Osteoblast (primary cell): Measurements from ENCODE around the gene SBNO1. TPM values are rescaled to one million over a fixed set of nuclear protein-coding genes. Genes with fewer than 3 reads are reported as not detected.

Experiments used
- DNase-seq: peaks from one replicate; pipeline ENCODE4 v3.0.0; 2011; ENCODE audit warnings: low spot score, mixed read lengths; ENCODE audit not compliant: insufficient read length; ENCODE audit errors: missing footprints
- H2AFZ ChIP-seq: 2 replicates; pipeline ENCODE4 v1.6.0; 2011; ENCODE audit warnings: mild to moderate bottlenecking, low read length
- H3K27ac ChIP-seq: 2 replicates; pipeline ENCODE4 v1.5.1; 2011; ENCODE audit warnings: mild to moderate bottlenecking, low read depth, low read length, moderate library complexity
- H3K27me3 ChIP-seq: 2 replicates; pipeline ENCODE4 v1.6.0; 2012; ENCODE audit warnings: mild to moderate bottlenecking, control low read depth, inconsistent platforms, low read length, moderate library complexity; ENCODE audit not compliant: insufficient read depth
- H3K36me3 ChIP-seq: 2 replicates; pipeline ENCODE4 v1.5.1; 2011; ENCODE audit warnings: mild to moderate bottlenecking, low read length, control low read depth, moderate library complexity; ENCODE audit not compliant: insufficient read depth
- H3K4me1 ChIP-seq: 2 replicates; pipeline ENCODE4 v1.5.1; 2011; ENCODE audit warnings: mild to moderate bottlenecking, low read length, control low read depth, moderate library complexity; ENCODE audit not compliant: insufficient read depth
- H3K4me2 ChIP-seq: 2 replicates; pipeline ENCODE4 v1.6.0; 2011; ENCODE audit warnings: mild to moderate bottlenecking, low read length; ENCODE audit not compliant: insufficient read depth
- H3K4me3 ChIP-seq: fragments of 200-600 bp; sonication (generic); 3 replicates; pipeline ENCODE4 v1.5.1; 2012; ENCODE audit warnings: mild to moderate bottlenecking, low read length, inconsistent platforms; ENCODE audit not compliant: insufficient read depth
- H3K79me2 ChIP-seq: 2 replicates; pipeline ENCODE4 v1.6.0; 2012; ENCODE audit warnings: mild to moderate bottlenecking, low read length, control low read depth, inconsistent platforms; ENCODE audit not compliant: insufficient read depth
- H3K9me3 ChIP-seq: 2 replicates; pipeline ENCODE4 v1.5.1; 2011; ENCODE audit warnings: low read depth, low read length, control low read depth
- H4K20me1 ChIP-seq: 2 replicates; pipeline ENCODE4 v1.6.0; 2012; ENCODE audit warnings: mild to moderate bottlenecking, low read length, control low read depth; ENCODE audit not compliant: insufficient read depth
- total RNA-seq: library from RNA; depleted of rRNA; stranded (reverse); fragments of >200 nt; gene quantifications from 2 replicates; pipeline ENCODE4 v1.2.3, GENCODE V29; 2012
- TF ChIP-seq, protein P1 (sequence below): IDR thresholded peaks from 2 replicates; pipeline ENCODE4 v1.5.1; 2011; ENCODE audit warnings: mild to moderate bottlenecking, low read depth, low read length, moderate library complexity; ENCODE audit errors: extremely low read depth

The SBNO1 gene
- total RNA-seq, 1 donor, result 30.4 TPM

DNA sequence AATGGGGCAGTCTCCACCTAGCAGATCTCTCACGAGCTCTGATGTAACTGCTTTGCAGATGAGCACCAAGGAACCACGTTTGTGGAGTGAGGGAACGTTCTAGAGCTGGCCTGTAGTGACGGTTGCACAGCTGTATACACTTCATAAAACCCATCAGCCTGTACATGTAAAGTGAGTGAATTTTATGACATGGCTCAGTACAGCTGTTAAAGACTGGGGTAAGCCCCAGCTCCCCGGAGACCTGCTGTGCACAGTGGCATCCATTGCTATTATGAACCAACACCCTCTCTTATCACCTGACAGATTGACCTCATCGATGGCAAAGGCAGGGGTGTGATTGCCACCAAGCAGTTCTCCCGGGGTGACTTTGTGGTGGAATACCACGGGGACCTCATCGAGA lies 39.9 kb upstream of the SBNO1 start:
- Histone ChIP-seq H2AFZ (no peak overlapping the region), H3K4me1 (no peaks in the 10 kb centered on the region), H3K36me3 (peaks cover 62% of the 10 kb centered on the region), H3K27me3 (no peaks in the 10 kb centered on the region), H4K20me1 (peaks cover 5% of the 10 kb centered on the region), H3K27ac (no peak overlapping the region), H3K9me3 (no peaks in the 10 kb centered on the region), H3K4me2 (no peak overlapping the region), H3K79me2 (peaks cover 54% of the 10 kb centered on the region), H3K4me3 (no peak overlapping the region)
- no peak for DNase-seq
- TF ChIP-seq, protein P1, sequence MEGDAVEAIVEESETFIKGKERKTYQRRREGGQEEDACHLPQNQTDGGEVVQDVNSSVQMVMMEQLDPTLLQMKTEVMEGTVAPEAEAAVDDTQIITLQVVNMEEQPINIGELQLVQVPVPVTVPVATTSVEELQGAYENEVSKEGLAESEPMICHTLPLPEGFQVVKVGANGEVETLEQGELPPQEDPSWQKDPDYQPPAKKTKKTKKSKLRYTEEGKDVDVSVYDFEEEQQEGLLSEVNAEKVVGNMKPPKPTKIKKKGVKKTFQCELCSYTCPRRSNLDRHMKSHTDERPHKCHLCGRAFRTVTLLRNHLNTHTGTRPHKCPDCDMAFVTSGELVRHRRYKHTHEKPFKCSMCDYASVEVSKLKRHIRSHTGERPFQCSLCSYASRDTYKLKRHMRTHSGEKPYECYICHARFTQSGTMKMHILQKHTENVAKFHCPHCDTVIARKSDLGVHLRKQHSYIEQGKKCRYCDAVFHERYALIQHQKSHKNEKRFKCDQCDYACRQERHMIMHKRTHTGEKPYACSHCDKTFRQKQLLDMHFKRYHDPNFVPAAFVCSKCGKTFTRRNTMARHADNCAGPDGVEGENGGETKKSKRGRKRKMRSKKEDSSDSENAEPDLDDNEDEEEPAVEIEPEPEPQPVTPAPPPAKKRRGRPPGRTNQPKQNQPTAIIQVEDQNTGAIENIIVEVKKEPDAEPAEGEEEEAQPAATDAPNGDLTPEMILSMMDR, result no peak

DNA sequence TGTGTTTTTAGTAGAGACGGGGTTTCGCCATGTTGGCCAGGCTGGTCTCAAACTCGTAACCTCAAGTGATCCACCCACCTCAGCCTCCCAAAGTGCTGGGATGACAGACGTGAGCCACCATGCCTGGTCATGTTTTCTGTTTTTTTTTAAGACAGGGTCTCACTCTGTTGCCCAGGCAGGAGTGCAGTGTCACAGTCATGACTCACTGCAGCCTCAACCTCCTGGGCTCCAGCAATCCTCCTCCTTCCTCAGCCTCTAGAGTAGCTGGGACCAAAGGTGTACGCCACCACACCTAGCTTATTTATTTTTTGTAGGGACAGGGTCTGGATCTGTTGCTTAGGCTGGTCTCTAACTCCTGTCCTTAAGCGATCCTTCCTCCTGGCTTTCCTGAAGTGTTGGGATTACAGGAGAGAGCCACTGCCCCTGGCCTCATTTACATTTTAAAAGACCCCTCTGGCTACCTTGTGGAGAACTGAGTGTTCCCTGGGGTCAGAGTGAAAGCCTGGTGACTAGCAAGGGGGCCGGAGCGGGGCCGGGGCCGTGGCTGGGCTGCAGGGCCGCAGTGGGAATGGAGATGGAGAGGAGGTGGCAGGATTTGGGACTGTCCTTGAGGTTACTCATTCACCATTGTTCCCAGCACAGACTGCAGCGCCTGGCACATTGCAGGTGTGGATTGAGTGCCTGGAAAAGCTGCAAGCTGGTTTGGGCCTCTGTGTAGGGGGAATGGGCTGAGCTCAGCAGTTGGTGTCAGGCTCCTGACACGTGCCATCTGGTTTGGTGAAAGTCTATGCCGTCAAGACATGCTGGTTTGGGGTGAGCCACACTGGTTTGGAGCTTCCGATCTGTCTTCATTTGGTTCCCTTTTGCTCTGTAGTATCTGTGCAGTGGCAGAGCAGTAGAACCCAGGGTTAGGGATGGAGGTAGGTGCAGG lies 37.4 kb upstream of the SBNO1 start:
- no peaks in the 10 kb centered on the region for H3K9me3 ChIP-seq
- TF ChIP-seq, protein P1, result no peak
- DNase-seq, result no peak
- H3K4me2 ChIP-seq, result no peak overlapping the region
- no peak overlapping the region for H2AFZ ChIP-seq
- H4K20me1 ChIP-seq, result peaks cover 5% of the 10 kb centered on the region
- H3K36me3 ChIP-seq, result peaks cover 64% of the 10 kb centered on the region
- H3K27me3 ChIP-seq, result no peaks in the 10 kb centered on the region
- H3K4me3 ChIP-seq, result no peak overlapping the region
- H3K27ac ChIP-seq, result peak overlapping the region; percentile 8
- H3K4me1 ChIP-seq, result peaks cover 21% of the 10 kb centered on the region
- H3K79me2 ChIP-seq, result peaks cover 67% of the 10 kb centered on the region

DNA sequence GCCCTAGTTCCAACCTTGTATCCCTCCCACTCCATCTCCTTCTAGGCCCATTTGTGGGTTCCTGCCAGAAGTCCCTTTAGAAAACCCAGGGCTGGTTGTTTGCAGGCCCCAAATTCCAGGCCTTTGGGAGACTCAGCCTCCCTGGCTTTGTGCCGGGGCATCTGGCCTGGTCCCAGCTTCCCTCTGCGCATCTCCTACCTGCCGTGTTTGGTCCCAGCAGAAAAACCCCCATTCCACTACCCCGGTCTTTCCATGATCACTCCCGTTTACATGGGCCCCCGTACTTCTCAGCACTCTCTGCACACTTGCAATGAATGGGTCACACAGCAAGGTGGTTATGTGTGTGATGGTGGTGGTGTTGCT lies 34.6 kb upstream of the SBNO1 start:
- Histone ChIP-seq H3K4me1 (peaks cover 31% of the 10 kb centered on the region), H3K4me2 (peak overlapping the region; percentile 64), H3K27ac (peak overlapping the region; percentile 61), H3K4me3 (no peak overlapping the region), H3K79me2 (peaks cover 84% of the 10 kb centered on the region), H3K36me3 (peaks cover 63% of the 10 kb centered on the region), H3K27me3 (no peaks in the 10 kb centered on the region), H4K20me1 (peaks cover 5% of the 10 kb centered on the region), H2AFZ (no peak overlapping the region), H3K9me3 (no peaks in the 10 kb centered on the region)
- DNase-seq, result no peak
- TF ChIP-seq, protein P1, result no peak

DNA sequence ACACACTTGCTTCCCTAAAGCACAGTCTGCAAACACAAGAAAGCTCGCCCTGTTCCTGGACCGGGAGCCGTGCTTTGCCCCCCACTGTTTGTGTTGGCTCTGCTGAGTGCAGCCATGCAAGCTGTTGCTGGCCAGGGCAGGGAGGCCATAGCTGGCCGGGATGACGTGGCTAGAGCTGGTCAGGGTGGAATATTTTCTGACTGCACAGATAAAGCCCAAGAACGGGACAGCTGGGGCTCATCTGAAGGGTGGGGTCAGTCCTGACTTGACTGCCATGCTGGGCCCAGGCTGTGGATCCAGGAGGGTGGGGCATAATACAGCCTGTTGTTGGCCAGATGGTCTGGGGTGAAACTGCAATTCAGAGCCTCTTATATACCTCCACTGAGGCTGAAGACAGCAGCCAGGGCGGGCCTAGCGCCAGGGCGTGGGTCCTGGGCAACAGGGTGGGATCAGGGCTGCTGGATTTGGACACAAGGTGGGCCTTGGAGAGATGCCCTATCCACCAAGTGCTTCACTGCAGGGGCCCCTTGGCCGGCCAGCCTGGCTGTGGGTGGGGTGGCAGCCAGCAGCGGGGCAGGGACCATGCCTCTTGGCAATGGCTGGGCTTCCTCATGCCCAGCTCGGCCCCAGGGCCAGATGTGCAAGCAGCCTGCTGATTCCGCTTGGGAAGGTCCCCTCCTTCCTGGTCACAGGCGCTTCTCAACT lies 34.1 kb upstream of the SBNO1 start:
- peaks cover 59% of the 10 kb centered on the region for H3K36me3 ChIP-seq
- peaks cover 5% of the 10 kb centered on the region for H4K20me1 ChIP-seq
- TF ChIP-seq, protein P1, result no peak
- H3K9me3 ChIP-seq, result no peaks in the 10 kb centered on the region
- peak overlapping the region; percentile 61 for H3K27ac ChIP-seq
- peaks cover 31% of the 10 kb centered on the region for H3K4me1 ChIP-seq
- peak; percentile 99 for DNase-seq
- peak overlapping the region; percentile 67 for H2AFZ ChIP-seq
- H3K27me3 ChIP-seq, result no peaks in the 10 kb centered on the region
- H3K4me3 ChIP-seq, result peak overlapping the region; percentile 11
- H3K4me2 ChIP-seq, result peak overlapping the region; percentile 64
- peaks cover 81% of the 10 kb centered on the region for H3K79me2 ChIP-seq
